ENCODE results near the gene PPP3CA.
"Not testable (repeated sequence)": the region's sequence is repeated elsewhere in the genome, so short reads cannot be mapped to it uniquely, and the experiment has no call there.

The PPP3CA gene

GRCh38 chr4:101102114-101102742 lies 245.1 kb downstream of the PPP3CA start:
- no peak for DNase-seq (ENCODE audit: low read depth in 2 of 2)

GRCh38 chr4:101101072-101101471 lies 246.3 kb downstream of the PPP3CA start:
- no peak for DNase-seq (ENCODE audit: low read depth in 2 of 2)

GRCh38 chr4:101098666-101099400 lies 248.5 kb downstream of the PPP3CA start:
- no peak for DNase-seq (ENCODE audit: low read depth in 2 of 2)

- DNase-seq (ENCODE audit: low read depth in 2 of 2): not testable (repeated sequence)
Measured at GRCh38 chr4:101092609-101093008, 254.7 kb downstream of the PPP3CA start.

GRCh38 chr4:101089168-101089567 lies 258.2 kb downstream of the PPP3CA start:
- no peak for DNase-seq (ENCODE audit: low read depth in 2 of 2)

GRCh38 chr4:101086801-101087586 lies 260.3 kb downstream of the PPP3CA start:
- DNase-seq (ENCODE audit: low read depth in 2 of 2): no peak

GRCh38 chr4:101083131-101083530 lies 264.2 kb downstream of the PPP3CA start:
- no peak for DNase-seq (ENCODE audit: low read depth in 2 of 2)

DNA sequence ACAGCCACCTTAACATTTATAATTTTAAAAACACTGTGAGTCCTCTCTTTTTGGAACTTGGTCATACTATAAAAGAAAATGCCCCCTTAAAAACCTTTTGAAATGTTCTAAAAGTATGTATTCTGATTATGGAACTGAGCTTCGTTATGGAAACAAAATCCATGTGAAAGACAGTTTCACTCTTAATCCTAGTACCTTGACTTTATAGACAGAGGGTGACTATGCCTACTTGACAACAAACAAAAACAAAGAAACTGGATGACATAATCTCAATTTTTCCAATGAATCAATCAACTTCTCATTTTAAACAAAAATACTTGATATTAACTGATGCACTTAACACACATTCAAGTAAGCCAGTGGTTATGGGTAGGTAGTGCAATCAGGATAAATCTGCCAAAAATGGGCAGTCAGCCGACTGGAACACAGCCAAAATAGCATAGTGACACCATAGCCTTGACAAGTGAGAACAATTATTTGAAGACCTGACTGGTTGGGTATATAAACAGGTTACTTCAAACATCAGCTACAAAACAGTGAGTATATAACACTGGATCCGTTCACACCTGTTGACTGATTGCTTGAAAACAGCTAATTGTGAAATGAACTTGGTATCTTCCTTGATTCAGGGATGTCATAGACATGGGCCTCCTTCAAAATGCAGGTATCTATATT lies 265.5 kb downstream of the PPP3CA start:
- no peak for DNase-seq (ENCODE audit: low read depth in 2 of 2)

DNA sequence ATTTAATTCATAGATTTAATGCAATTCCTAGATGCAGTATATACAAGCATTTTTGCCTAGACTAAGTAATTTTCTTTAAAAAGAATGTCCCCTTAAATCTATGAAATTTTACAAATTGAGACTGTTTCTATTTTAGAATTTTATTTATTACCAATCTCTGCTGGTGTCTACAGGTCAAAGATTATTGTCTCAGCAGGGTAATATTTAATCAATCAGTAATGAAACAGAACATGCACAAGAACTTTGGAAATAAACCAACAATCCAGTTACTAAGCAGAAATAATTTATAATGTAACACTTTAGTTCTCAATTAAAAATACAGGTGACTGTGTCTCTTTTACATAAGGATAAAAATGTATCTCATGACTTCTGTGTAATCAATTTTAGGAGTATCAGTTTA lies 266.2 kb downstream of the PPP3CA start:
- DNase-seq (ENCODE audit: low read depth in 2 of 2): no peak

DNA sequence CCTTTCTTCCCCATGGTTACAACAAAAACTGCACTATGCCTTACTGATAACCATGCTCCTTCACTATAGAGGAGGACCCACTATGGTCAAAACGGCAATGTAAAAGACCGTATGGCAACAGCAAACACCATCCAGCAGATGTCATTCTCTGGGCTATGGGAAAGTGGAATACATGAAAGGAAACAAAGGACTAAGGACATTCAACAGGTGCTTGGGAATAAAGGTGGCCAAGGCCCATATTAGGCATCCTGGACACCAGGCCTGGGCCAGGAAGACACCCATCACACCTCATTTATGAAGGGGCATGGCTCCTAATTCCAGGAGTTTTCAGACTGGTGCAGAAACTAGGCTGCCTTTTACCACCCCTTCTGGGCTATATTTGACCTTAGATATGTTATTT lies 268.4 kb downstream of the PPP3CA start:
- no peak for DNase-seq (ENCODE audit: low read depth in 2 of 2)

DNA sequence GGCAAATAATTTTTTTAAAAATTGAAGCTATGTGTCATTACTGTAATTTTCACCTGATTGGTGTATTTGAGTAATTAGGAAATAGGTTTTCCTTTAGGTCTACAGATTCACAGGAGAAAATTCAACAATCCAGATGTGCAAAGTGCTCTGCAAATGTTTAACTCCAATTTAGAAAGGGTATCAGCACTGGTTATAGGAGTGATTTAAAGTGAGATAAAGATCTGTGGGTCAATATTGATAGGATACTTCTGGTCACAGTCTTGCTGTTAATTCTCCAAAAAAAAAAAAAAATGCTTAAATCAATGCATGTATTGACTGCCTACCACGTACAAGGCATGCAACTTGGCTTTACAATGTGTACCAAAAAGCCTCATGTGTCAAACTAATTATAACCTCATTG lies 271.3 kb downstream of the PPP3CA start:
- no peak for DNase-seq (ENCODE audit: low read depth in 2 of 2)

DNA sequence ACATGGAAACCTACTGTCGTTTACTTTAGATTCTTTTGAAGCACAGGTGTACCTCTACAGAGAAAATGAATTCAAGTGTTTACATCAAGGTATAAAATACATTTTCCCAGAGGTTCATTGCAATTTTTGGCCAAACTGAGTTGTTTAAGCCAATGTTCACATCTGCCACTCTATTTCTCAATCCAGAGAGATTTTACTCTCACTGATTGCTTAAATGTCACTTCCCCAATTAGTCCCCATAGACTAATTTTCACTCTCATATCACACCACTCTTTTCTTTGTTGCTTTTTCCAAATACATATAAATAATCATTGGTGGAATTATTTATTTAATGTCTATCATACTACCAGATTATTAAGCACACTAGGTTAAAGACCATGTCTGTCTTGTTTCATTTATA lies 271.8 kb downstream of the PPP3CA start:
- no peak for DNase-seq (ENCODE audit: low read depth in 2 of 2)

DNA sequence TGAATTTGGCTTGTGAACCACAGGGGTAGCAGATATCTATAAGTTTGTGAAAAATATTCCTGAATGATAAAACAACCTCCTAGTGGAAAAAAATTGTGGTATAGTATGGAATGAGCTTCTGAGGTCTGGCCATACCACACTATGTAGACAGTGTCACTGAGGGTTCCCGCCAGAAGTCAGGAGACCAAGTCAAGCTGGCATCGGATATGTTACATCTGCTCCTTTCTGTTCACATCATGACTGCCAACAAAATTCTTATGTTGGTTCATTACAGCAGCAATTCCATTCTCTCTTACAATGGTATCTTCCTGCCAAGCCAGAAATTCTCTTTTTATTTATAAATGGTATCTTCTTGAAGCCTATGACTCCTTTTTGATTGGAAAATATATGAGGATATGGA lies 273.0 kb downstream of the PPP3CA start:
- DNase-seq (ENCODE audit: low read depth in 2 of 2): no peak

DNA sequence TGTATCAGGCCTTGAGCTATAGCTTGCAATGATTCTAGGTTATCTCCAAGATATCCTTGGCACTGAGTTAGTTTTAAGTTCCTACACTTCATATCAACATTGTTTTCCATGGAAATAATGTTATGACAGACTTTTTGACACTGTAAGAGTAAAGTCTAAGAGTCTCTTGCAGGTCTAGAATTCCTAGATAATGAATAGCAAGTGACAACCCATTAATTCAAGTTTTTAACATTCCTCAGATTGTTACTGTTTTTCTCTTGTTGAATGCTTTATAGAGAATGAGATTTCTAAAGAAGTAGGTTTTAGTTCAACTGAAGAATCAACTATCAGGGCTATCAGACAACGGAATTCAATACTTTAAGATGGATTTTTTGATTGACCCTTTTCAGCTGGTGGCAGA lies 276.1 kb downstream of the PPP3CA start:
- DNase-seq (ENCODE audit: low read depth in 2 of 2): no peak

DNA sequence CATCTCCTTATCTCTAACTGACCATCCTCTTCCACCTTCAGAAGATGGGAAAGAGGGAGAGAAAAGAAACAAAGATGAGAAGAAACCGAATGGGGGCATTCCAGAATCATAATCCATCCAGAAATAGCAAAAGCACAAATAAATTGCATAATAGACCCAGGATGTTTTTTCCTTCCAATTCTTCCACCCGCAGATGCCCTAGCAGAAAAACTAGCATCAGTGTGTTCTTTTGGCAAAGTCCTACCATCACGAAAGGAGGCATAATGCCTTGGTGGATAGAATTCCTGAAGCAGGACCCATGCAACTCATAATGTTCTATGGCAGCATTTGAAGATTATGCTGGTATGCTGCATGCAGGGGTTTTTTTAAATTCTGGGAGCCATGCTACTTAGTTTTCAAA lies 279.2 kb downstream of the PPP3CA start:
- no peak for DNase-seq (ENCODE audit: low read depth in 2 of 2)

GRCh38 chr4:101067383-101067782 lies 279.9 kb downstream of the PPP3CA start:
- DNase-seq (ENCODE audit: low read depth in 2 of 2): no peak

GRCh38 chr4:101066626-101067170 lies 280.6 kb downstream of the PPP3CA start:
- DNase-seq (ENCODE audit: low read depth in 2 of 2): no peak

- DNase-seq (ENCODE audit: low read depth in 2 of 2): no peak
Measured at GRCh38 chr4:101065935-101066485, 281.3 kb downstream of the PPP3CA start.

- DNase-seq (ENCODE audit: low read depth in 2 of 2): no peak
Measured at GRCh38 chr4:101065346-101065745, 282.0 kb downstream of the PPP3CA start.

GRCh38 chr4:101064541-101065180 lies 282.7 kb downstream of the PPP3CA start:
- no peak for DNase-seq (ENCODE audit: low read depth in 2 of 2)

DNA sequence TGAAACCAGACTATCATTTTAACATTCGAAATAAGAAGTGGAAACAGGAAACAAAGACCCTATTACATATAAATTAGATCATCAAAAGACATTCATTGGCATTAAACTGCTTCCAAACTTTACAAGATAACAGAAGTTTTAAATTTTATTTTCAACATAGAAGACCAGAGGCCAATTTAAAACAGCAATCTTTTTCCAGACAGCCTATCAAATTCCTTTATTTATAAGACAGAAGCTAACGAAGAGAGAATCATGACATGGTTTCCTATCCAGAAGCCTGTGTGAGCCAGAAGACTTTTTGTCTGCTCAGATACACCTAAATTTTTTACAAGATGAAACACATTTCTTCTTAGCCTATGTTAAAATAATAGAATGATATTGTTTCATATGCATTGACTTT lies 291.9 kb downstream of the PPP3CA start:
- no peak for DNase-seq (ENCODE audit: low read depth in 2 of 2)

Data from stimulated activated CD4-positive, alpha-beta T cell treated with anti-CD3 and anti-CD28 coated beads, Interleukin-12 subunit alpha, Interleukin-12 subunit beta, amount 100 ng/mL, for 24 hours (primary cell).